GM12872 (cell line): ENCODE data around the gene MMP25.

Source experiments
- CTCF ChIP-seq: IDR thresholded peaks from 3 replicates; pipeline ENCODE4 v1.5.1; 2011; ENCODE audit warnings: low read depth, mild to moderate bottlenecking, low read length, moderate library complexity; ENCODE audit not compliant: insufficient read depth

MMP25 gene

DNA sequence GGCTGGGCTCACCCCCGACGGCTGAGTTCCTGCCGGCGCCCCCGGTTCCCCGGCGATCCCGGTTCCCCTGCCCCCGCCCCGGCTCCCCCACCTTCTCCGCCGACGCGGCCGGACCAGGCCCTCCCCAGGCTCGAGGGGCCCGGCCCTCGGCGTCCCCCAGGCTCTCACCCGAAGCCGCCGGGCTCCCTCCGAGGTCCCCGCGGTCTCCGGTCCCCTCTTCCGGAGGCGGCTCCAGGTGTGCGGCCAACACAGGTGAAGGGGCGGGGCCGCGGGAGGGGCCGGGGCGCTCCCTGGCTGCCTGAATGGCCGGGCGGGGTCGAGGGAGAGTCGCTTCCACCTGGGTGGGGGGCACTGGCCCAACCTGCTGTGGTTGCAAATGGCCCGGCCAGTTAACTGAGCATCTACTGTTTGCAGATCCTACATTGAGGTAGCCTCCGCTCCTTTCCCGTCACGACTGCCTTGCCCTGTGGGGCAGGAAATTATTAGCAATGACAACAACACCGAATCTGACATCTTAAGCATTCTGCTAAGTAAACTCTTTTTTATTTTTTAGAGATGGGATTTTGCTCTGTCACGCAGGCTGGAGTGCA, 9.5 kb upstream of the MMP25 start, which contains the start of gene BICDL2:
Gene BICDL2 (minus strand): TSS at position 219 of the 590 bp plus-strand sequence. CDS start 1,448 bp downstream, outside the sequence.
- TF ChIP-seq CTCF = no peak

GRCh38 chr16:3038256-3038655, 8.1 kb upstream of the MMP25 start:
- TF ChIP-seq CTCF = no peak

DNA sequence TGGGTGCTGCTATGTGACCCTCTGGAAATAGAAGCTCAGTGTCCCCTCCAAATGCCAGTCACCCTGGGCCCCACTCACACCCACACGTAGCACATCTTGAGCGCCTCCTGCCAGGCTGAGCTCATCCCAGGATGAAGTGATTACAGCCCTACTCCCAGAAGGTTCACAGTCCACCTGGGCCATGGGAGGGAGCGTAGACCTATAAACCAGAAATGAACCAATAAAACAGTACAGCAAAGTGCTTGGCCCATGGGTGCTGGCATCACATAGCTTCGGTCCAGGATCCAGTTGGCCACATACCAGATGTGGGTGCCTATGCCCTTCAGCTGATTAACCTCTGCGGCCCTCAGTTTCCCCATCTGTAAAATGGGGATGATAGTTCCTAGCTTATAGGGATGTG, 7.5 kb upstream of the MMP25 start:
- TF ChIP-seq CTCF = no peak

DNA sequence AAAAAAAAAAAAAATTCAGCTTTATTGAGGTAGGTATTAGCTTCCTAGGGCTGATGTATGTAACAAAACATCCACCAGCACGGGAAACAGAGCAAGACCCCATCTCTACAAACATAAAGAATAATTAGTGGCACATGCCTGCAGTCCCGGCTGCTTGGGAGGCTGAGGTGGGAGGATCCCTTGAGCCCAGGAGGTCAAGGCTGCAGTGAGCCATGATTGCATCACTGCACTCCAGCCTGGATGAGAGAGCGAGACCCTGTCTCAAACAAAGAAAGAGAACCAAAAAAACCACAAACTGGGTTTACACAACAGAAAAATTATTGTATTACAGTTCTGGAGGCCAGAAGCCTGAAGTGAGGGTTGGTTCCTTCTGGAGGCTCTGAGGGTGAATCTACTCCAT, 4.0 kb upstream of the MMP25 start:
- TF ChIP-seq CTCF = no peak

- no peak for TF ChIP-seq CTCF
Observed at GRCh38 chr16:3044708-3045107, 1.7 kb upstream of the MMP25 start.

DNA sequence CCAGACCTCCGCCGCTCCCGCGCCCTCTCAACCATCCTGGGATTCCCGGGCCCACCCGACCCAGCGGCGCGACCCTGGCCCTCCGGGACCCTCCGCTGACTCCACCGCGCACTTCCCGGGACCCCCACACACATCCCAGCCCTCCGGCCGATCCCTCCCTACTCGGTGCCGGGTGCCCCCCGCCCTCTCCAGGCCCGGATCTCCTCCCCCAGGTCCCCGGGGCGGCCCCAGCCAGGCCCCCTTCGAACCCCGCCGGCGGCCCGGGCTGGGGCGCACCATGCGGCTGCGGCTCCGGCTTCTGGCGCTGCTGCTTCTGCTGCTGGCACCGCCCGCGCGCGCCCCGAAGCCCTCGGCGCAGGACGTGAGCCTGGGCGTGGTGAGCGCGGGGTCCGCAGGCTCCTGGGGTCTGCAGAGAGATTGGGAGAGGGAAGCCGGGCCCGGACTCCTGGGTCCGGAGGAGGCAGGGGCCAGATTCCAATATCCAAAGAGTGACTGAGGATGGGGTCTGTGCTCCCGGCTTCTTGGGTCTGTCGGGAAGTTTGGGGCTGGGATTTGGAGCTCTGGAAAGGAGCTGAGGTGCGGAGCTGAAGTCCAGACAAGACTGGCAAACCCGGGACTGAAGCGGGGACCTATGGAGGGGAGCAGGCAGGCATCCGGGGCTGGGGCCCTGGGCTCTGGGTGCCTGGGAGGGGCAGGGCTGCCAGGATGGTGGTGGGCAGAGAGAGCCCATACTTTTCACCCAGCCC, 453 bp downstream of the MMP25 start:
- TF ChIP-seq CTCF = no peak

DNA sequence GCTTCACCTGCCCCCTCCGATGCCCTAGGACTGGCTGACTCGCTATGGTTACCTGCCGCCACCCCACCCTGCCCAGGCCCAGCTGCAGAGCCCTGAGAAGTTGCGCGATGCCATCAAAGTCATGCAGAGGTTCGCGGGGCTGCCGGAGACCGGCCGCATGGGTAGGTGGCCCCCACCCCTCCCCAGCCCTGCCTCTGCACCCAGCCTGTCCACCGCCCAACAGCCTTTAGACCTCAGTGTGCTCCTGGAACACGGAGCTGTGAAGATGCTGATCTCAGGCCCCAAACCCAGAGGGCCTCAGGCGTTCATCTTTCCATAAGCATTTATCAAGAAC, 993 bp downstream of the MMP25 start:
- TF ChIP-seq CTCF = no peak
